Measurements from ENCODE around the gene NOL9.

DNA sequence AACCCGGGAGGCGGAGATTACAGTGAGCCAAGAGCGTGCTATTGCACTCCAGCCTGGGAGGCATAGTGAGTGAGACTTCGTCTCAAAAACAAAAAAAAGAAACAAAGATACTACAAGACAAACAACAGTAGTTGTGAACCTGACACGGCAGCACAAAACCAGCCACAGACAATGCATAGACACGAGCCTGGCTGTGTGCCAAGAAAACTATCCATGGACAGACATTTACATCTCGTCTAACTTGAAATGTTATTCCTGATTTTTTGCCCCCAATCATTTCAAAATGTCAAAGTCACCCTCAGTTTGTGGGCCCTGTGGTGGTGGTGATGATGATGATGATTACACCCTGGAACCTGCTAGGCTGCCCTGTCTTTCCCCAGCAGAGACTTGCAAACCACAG, 42.0 kb upstream of the NOL9 start:
- no peak for TF ChIP-seq POLR2A (IDR thresholded peaks at IDR 0.05)
- no peak for TF ChIP-seq CTCF (IDR thresholded peaks at IDR 0.05)
